ENCODE measurements around the gene RHBDL1.

GRCh38 chr16:714558-715476 lies 39.3 kb downstream of the RHBDL1 start, which contains the start of gene METRN:
- TF ChIP-seq, protein P1, sequence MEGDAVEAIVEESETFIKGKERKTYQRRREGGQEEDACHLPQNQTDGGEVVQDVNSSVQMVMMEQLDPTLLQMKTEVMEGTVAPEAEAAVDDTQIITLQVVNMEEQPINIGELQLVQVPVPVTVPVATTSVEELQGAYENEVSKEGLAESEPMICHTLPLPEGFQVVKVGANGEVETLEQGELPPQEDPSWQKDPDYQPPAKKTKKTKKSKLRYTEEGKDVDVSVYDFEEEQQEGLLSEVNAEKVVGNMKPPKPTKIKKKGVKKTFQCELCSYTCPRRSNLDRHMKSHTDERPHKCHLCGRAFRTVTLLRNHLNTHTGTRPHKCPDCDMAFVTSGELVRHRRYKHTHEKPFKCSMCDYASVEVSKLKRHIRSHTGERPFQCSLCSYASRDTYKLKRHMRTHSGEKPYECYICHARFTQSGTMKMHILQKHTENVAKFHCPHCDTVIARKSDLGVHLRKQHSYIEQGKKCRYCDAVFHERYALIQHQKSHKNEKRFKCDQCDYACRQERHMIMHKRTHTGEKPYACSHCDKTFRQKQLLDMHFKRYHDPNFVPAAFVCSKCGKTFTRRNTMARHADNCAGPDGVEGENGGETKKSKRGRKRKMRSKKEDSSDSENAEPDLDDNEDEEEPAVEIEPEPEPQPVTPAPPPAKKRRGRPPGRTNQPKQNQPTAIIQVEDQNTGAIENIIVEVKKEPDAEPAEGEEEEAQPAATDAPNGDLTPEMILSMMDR (IDR thresholded peaks at IDR 0.05; ENCODE audit: low read depth, low read length, poor library complexity, severe bottlenecking) = no peak
- TF ChIP-seq EZH2phosphoT487 (IDR thresholded peaks at IDR 0.05; ENCODE audit: borderline replicate concordance, low read length) = no peak
